Measurements from ENCODE around the gene ETDB. TPM values are rescaled to one million over a fixed set of nuclear protein-coding genes. Genes with fewer than 3 reads are reported as not detected.
"Not testable (repeated sequence)": the region's sequence is repeated elsewhere in the genome, so short reads cannot be mapped to it uniquely, and the experiment has no call there.

ETDB gene
- not detected for total RNA-seq

GRCh38 chrX:135120056-135120576, at the start of gene ETDB:
TSS of gene ETDB (minus strand) at chrX:135120526. CDS start at chrX:135119261, 1,265 bp downstream.
- H3K4me3 ChIP-seq (ENCODE audit: low read depth, poor library complexity, severe bottlenecking); DNase-seq (ENCODE audit: low spot score in 2 of 2); intact Hi-C loops (cut with DNase I; ENCODE audit: low total_unique reads): not testable (repeated sequence)
- WGBS, 2 donors, result no CpG with 5 or more reads among the region's 1 CpG

- intact Hi-C loops (cut with DNase I; ENCODE audit: low total_unique reads); DNase-seq (ENCODE audit: low spot score in 2 of 2); H3K4me3 ChIP-seq (ENCODE audit: low read depth, poor library complexity, severe bottlenecking): not testable (repeated sequence)
- 63 to 71% methylated on average over 3 of the region's 3 CpGs for WGBS, 2 donors
Observed at GRCh38 chrX:135169534-135169933, 49.2 kb upstream of the ETDB start.

- TF ChIP-seq POLR2A (IDR thresholded peaks at IDR 0.05), result no peak
- TF ChIP-seq CTCF (IDR thresholded peaks at IDR 0.05), result no peak
- no peak overlapping the region for H3K4me3 ChIP-seq (ENCODE audit: low read depth, poor library complexity, severe bottlenecking)
- intact Hi-C loops (cut with DNase I; ENCODE audit: low total_unique reads), result no loop called here
- DNase-seq (ENCODE audit: low spot score in 2 of 2), result no peak
- WGBS, 2 donors, result 41 to 56% methylated on average over 3 of the region's 3 CpGs
Observed at GRCh38 chrX:135168486-135168885, 48.2 kb upstream of the ETDB start.

GRCh38 chrX:135154688-135155087, 34.4 kb upstream of the ETDB start:
- no CpG with 5 or more reads among the region's 3 CpGs for WGBS, 2 donors
- DNase-seq (ENCODE audit: low spot score in 2 of 2); H3K4me3 ChIP-seq (ENCODE audit: low read depth, poor library complexity, severe bottlenecking); intact Hi-C loops (cut with DNase I; ENCODE audit: low total_unique reads): not testable (repeated sequence)

- WGBS, 2 donors, result no CpG with 5 or more reads among the region's 6 CpGs
- intact Hi-C loops (cut with DNase I; ENCODE audit: low total_unique reads); DNase-seq (ENCODE audit: low spot score in 2 of 2); H3K4me3 ChIP-seq (ENCODE audit: low read depth, poor library complexity, severe bottlenecking): not testable (repeated sequence)
Observed at GRCh38 chrX:135126145-135126544, 5.8 kb upstream of the ETDB start.

GRCh38 chrX:135116064-135116463, 4.3 kb downstream of the ETDB start:
- H3K4me3 ChIP-seq (ENCODE audit: low read depth, poor library complexity, severe bottlenecking); DNase-seq (ENCODE audit: low spot score in 2 of 2); intact Hi-C loops (cut with DNase I; ENCODE audit: low total_unique reads): not testable (repeated sequence)
- 70% methylated on average over 1 of the region's 2 CpGs; no CpG with 5 or more reads in 1 of the 2 donors for WGBS, 2 donors

- no peak overlapping the region for H3K4me3 ChIP-seq (ENCODE audit: low read depth, poor library complexity, severe bottlenecking)
- no peak for DNase-seq (ENCODE audit: low spot score in 2 of 2)
- intact Hi-C loops (cut with DNase I; ENCODE audit: low total_unique reads), result no loop called here
- 64 to 65% methylated on average over 2 of the region's 2 CpGs for WGBS, 2 donors
- TF ChIP-seq POLR2A (IDR thresholded peaks at IDR 0.05) (no peak), CTCF (IDR thresholded peaks at IDR 0.05) (no peak)
Observed at GRCh38 chrX:135114392-135114791, 5.9 kb downstream of the ETDB start.

GRCh38 chrX:135112743-135113142, 7.6 kb downstream of the ETDB start:
- WGBS, 2 donors, result 71 to 75% methylated on average over 1 of the region's 1 CpG
- TF ChIP-seq POLR2A (IDR thresholded peaks at IDR 0.05), result no peak
- TF ChIP-seq CTCF (IDR thresholded peaks at IDR 0.05), result no peak
- intact Hi-C loops (cut with DNase I; ENCODE audit: low total_unique reads), result no loop called here
- H3K4me3 ChIP-seq (ENCODE audit: low read depth, poor library complexity, severe bottlenecking), result no peak overlapping the region
- no peak for DNase-seq (ENCODE audit: low spot score in 2 of 2)

Measured in lower leg skin (tissue), 4 donors.